Melanocyte of skin (primary cell): ENCODE results near the gene MED29. TPM values are rescaled to one million over a fixed set of nuclear protein-coding genes. Genes with fewer than 3 reads are reported as not detected.

Source experiments
- small RNA-seq, 2 donors: library from RNA; depleted of rRNA; stranded (forward); fragments of <200 nt; gene quantifications; one replicate each; pipeline ENCODE3, GENCODE V24; 2012
- total RNA-seq, 2 donors: library from RNA; depleted of rRNA; stranded (reverse); fragments of >200 nt; gene quantifications; 2 replicates each; pipeline ENCODE4 v1.2.3, GENCODE V29; 2012

Gene MED29, protein sequence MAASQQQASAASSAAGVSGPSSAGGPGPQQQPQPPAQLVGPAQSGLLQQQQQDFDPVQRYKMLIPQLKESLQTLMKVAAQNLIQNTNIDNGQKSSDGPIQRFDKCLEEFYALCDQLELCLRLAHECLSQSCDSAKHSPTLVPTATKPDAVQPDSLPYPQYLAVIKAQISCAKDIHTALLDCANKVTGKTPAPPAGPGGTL
- total RNA-seq, result 10 to 100 TPM; 21.3 to 30.3 TPM

DNA sequence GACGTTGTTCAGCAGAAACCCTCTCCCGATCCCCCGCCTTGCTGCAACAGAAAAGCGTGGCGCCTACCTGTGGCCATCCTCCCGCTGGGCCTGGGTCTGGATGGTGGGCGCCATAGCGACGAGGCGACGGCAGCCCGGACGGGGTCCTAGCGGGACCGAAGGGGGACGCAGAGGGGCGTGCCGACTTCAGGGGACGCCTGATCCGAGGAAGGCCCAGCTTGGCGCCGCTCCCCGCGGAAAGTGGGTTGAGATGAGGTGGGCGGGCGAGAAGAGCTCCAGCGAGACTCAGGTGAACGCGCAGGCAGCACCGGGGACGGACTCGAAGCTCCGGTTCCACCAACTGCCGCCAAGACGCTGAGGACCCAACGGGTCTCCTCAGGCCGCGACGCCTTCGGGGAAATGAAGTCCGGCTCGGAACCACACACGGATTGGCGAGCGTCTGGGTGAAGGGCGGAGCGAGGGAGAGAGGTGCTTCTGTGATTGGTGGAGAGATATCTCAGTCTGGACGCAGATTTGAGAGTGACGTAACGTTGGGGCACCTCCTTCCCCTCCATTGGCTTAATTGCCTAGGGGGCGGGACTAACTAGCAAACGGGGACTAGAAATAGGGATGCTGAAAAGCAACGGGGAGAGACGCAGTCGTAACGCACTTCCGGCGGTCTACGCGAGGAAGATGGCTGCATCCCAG is at the start of gene MED29, which contains the start of gene PAF1:
MED29 (plus strand) TSS at position 628 of the 687 bp plus-strand sequence; CDS start at position 673, 45 bp downstream.
PAF1 (minus strand) TSS at position 356 of the 687 bp plus-strand sequence; CDS start at position 114, 242 bp downstream.

DNA sequence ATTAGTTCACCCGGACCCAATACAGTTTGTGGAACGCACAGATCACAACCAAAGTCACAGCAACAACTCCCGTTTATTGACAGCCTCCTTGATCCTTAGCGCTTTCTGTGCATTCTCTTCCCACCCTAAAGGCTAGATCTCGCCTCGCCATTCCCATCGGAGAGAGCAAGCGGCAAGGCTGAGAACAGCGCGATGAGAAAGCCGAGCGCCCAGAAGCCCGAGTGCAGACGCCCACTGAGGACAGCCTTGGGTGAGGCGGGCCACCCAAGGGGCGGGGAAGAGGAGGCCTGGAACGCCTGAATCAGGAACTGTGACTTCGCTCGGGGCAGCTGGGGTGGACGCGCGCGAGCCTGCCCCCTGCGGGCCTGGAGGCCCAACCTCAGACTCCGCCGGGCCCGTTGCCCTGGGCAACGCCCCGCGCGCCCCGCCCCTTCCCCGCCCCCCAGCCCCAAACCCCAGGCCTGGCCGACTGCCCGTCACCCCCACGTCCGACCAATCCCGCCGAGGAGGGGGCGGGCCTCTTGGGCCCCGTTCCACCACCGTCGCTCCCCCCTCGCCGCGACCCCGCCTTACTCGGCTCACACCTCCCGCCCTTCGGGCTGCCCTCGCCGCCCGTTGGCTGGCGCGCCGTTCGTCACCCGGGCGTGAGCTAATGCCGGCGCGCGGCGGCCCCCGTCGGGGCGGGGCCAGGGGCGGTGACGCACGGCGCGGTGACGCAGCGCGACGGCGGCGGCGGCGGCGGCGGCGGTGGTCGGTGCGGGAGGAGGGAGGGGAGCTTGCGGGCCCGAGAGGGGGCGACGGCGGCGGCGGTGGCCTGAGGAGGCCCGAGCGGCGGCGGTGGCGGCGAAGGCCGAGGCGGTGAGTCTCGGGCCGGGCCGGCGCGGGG is 49.2 kb upstream of the MED29 start, which contains the start of gene SAMD4B:
SAMD4B (plus strand) TSS at position 703 of the 886 bp plus-strand sequence. CDS start 14,473 bp downstream, outside the sequence.

DNA sequence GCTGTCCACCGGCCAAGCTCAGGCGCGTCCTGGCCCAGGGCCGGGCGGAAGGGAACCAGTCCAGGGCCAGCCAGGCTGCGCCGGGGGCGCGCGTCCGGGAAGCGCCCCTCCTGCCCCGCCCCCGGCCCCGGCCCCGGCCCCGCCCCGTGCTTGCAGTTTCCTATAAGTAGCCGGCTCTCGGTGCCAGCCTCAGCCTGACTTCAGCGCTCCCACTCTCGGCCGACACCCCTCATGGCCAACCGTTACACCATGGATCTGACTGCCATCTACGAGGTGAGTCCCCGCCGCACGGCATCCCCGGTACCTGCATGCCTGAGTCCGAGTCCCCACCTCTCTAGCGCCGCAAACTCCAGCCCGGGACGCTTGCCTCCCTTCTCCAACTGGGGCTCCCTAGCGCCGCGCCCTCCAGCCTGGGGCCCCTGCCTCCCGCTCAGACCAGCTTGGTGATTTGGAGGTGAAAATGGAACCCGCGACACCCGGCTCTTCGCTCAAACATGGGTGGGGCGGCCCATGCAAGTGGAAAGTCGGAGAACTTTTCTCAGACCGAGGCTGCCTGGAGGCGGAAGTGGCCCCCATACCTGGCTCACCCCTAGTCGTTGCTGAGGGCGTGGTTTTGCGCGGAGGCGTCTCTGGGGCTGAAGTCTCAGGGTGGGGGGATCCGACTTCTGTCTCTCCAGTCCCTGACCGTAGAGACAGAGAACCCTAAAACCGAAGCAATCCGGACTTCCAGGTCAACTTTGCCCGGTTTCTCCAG is 15.7 kb downstream of the MED29 start, which contains the start of gene ZFP36:
ZFP36 (plus strand) TSS at position 192 of the 754 bp plus-strand sequence; CDS start at position 250, 58 bp downstream.

DNA sequence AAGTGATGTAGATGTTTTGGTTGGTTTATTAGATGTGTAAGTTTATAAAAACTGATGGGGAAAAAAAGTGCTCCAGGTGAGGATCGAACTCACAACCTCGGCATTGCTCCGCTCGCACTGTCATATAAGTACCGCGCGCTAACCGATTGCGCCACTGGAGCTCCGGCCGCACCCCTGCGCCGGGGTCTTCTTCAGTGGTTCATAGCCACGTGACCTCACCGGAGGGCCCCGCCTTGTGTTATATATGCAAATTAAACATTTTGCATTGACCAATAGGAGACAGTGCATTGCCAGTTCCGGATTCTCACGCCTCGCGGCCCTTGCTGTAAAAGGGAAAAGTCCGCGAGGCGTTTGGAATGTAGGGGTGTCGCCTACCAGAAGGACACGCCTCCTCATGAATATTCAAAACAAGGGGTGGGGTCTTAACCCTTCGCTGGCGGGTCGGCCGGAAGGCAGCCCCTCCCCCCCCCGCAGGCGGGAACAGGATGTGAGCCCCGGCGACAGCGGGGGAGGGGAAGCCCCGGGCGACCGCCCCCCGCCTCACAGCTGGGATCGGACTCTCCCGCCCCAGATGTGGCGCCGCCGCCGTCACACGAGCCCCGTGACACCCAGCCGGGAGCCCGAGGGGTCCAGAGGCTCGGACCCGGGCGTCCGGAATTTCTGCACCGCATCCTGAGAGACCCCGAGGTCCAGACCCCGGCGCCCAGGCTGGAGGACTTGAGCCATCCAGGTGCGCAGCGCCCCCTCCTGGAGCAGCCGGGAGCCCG is 21.1 kb downstream of the MED29 start, which contains the start of gene PLEKHG2:
PLEKHG2 (plus strand) TSS at position 570 of the 767 bp plus-strand sequence. CDS start 1,418 bp downstream, outside the sequence.

DNA sequence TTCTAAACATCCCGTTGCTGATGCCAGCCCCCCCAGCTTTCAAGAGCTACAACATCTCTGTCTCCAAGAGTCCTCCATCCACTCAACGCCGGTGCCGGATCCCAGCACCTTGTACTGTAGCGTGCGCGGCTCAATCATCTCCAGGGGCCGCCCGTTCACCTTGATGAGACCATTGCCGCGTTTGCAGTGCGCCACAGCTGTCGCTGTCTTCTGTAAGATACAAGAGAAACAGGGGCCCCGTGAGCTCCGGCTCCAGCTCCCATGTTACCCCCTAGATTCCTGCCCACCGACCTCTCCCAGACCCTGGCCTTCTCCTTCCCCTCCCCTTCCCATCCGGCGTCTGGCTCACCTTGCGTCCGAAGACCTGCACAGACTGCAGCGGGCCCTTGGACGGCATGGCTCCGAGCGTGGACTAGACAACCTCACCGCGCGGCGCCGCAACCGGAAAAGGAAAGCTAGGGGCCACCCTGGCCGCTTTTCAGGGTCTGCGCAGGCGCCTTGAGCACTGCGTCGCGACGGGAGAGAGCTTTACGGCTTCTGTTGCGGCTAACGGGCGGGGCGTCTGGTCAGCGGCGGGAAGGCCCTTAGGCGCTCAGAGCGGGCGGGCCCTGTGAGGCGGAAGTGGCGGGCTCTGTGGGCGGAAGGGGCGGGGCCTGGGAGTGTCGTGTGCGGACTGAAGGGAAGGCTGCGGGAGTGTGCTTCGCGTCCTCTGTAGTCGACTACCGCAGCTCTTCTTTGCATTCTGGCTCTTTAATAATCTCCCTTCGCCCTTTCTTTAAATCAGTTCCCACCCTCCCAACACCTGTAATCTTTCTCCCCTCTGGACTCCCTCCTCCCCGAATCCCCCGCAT is 44.5 kb downstream of the MED29 start, which contains the start of gene RPS16:
RPS16 (minus strand) TSS at position 451 of the 851 bp plus-strand sequence; CDS start at position 397, 54 bp downstream.

DNA sequence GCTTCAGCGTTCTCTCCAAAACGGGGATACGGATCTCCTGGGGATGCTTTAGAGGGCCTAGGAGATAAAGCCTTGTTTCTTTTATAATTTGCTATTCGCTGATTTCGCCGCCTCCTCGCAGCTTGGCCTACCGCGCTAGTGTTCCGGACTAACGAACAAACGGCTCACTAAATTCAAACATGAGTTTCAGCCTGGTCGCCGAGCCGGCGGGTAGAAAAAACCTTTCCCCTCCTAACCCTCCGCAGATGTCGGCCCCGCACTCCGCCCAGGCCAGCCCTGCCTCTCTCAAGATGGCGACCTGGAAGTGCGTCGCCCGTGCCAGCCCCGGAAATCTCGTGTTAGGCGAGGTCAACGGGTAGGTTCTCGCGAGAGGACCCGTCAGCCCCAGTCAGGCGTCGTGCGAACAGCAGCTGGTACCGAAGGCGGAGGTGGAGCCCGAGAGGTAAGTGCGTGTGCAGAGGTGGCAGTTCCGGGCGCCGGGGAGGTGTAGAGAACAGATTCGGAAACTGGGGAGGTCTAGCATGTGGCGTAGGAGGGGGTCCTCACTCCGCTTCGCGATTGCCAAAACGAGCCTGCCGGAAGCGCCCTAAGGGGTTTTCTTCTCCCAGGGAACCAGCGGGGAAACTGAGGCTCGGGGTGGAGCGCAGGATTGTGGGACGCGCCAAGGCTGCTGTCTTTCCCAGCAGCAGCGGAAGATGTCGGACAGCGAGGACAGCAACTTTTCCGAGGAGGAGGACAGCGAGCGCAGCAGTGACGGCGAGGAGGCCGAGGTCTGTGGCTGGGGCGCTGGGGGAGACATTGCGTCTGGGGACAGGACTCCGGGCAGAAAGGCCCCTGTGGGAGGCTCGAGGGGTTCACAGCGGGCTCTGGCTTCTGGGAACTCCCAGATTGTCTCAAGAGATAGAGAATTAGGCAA is 54.3 kb downstream of the MED29 start, which contains the start of gene SUPT5H:
SUPT5H (plus strand) TSS at position 387 of the 916 bp plus-strand sequence; CDS start at position 696, 309 bp downstream.

Small RNAs within 50 kb of the gene (small RNA-seq; reads per million reads assigned to genes)
- gene AC011445.2, result 0.23 to 0.47 reads per million in 2 donors
- 0 reads per million in 2 donors for gene MIR4530
- gene RN7SL566P, result 0 reads per million in 2 donors

Other genes with a start within 250 kb of the MED29 start
- 10 to 100 TPM in 1 of 2 donors, 1 to 10 TPM in 1; 1.3 to 12.4 TPM for gene NCCRP1, start 194.4 kb upstream of the MED29 start, total RNA-seq
- not detected for gene SYCN, start 187.1 kb upstream of the MED29 start, total RNA-seq
- gene IFNL3, start 146.4 kb upstream of the MED29 start, total RNA-seq, result not detected
- not detected for gene IFNL4, start 142.5 kb upstream of the MED29 start, total RNA-seq
- not detected for gene IFNL2, start 123.0 kb upstream of the MED29 start, total RNA-seq
- gene IFNL1, start 95.0 kb upstream of the MED29 start, total RNA-seq, result not detected
- under 1 TPM; 0.34 to 0.67 TPM for gene LRFN1, start 70.5 kb upstream of the MED29 start, total RNA-seq
- gene GMFG, start 55.3 kb upstream of the MED29 start, total RNA-seq, result 1 to 10 TPM in 1 of 2 donors, not detected in 1; 1.0 TPM
- gene SAMD4B, start 49.0 kb upstream of the MED29 start, total RNA-seq, result 10 to 100 TPM; 53.9 to 58.2 TPM
- 10 to 100 TPM; 29.6 to 35.3 TPM for gene PAF1, start 272 bp upstream of the MED29 start, total RNA-seq
- gene ZFP36, start 15.5 kb downstream of the MED29 start, total RNA-seq, result 1 to 10 TPM; 3.7 to 3.8 TPM
- 1 to 10 TPM; 2.8 to 6.0 TPM for gene PLEKHG2, start 21.3 kb downstream of the MED29 start, total RNA-seq
- 10 to 100 TPM; 19.6 to 51.0 TPM for gene RPS16, start 44.6 kb downstream of the MED29 start, total RNA-seq
- 10 to 100 TPM; 64.9 to 75.0 TPM for gene SUPT5H, start 54.2 kb downstream of the MED29 start, total RNA-seq
- gene TIMM50, start 89.5 kb downstream of the MED29 start, total RNA-seq, result 100 to 1,000 TPM in 1 of 2 donors, 10 to 100 TPM in 1; 66.4 to 115 TPM
- 1 to 10 TPM in 1 of 2 donors, under 1 TPM in 1; under 0.01 to 4.3 TPM for gene DLL3, start 107.6 kb downstream of the MED29 start, total RNA-seq
- not detected for gene SELENOV, start 123.8 kb downstream of the MED29 start, total RNA-seq
- 10 to 100 TPM in 1 of 2 donors, 1 to 10 TPM in 1; 5.2 to 10.7 TPM for gene EID2B, start 141.5 kb downstream of the MED29 start, total RNA-seq
- 1 to 10 TPM; 5.5 to 9.7 TPM for gene EID2, start 148.8 kb downstream of the MED29 start, total RNA-seq
- not detected for gene LGALS13, start 211.1 kb downstream of the MED29 start, total RNA-seq